ENCODE data around the gene PTPN3. TPM values are rescaled to one million over a fixed set of nuclear protein-coding genes. Genes with fewer than 3 reads are reported as not detected.

The PTPN3 gene
- polyA plus RNA-seq, 2 of the 4 experiments (the other 2 are of a cell fraction) = 8.9 to 20.3 TPM

DNA sequence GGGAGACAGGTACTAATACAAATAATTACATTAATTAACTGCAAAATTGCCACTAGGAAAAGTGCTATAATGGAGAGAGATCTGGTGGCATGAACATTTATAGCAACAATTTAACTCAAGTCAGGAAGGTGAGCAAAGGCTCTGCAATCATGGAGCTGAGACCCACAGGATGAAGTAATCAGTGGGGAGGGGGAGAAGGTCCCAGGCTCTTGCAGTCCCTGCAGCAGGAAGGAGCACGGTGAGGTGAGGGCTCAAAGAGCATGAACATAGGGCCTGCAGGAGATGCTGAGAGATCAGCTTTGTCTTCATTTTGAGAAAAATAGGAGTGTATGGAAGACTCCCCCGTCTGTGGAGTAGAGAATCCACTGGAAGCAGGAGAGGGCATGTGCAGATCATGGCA, 6.5 kb downstream of the PTPN3 start:
- WGBS (ENCODE audit: missing lambda C conversion rate) = 84% methylated on average over 2 of the region's 2 CpGs
- FAIRE-seq (no peak), ATAC-seq (no peak), DNase-seq (ENCODE audit: low read depth in 1 of 2, low spot score in 1 of 2) (no peak)
- POLR2A ChIA-PET = no interaction called here
- no peak for TF ChIP-seq ZSCAN20 (CRISPR knock-in tag; IDR thresholded peaks at IDR 0.05)
- TF ChIP-seq, protein P1, sequence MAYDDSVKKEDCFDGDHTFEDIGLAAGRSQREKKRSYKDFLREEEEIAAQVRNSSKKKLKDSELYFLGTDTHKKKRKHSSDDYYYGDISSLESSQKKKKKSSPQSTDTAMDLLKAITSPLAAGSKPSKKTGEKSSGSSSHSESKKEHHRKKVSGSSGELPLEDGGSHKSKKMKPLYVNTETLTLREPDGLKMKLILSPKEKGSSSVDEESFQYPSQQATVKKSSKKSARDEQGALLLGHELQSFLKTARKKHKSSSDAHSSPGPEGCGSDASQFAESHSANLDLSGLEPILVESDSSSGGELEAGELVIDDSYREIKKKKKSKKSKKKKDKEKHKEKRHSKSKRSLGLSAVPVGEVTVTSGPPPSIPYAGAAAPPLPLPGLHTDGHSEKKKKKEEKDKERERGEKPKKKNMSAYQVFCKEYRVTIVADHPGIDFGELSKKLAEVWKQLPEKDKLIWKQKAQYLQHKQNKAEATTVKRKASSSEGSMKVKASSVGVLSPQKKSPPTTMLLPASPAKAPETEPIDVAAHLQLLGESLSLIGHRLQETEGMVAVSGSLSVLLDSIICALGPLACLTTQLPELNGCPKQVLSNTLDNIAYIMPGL (CRISPR knock-in tag; IDR thresholded peaks at IDR 0.05; ENCODE audit: borderline replicate concordance) = no peak
- TF ChIP-seq, protein P2, sequence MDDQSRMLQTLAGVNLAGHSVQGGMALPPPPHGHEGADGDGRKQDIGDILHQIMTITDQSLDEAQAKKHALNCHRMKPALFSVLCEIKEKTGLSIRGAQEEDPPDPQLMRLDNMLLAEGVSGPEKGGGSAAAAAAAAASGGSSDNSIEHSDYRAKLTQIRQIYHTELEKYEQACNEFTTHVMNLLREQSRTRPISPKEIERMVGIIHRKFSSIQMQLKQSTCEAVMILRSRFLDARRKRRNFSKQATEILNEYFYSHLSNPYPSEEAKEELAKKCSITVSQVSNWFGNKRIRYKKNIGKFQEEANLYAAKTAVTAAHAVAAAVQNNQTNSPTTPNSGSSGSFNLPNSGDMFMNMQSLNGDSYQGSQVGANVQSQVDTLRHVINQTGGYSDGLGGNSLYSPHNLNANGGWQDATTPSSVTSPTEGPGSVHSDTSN (IDR thresholded peaks at IDR 0.05) = no peak
- TF ChIP-seq EHMT2 (IDR thresholded peaks at IDR 0.05; ENCODE audit: low read depth) = no peak
- no peak for TF ChIP-seq CHD2 (IDR thresholded peaks at IDR 0.05; ENCODE audit: low read length, partially characterized antibody)
- TF ChIP-seq TP53 (CRISPR knock-in tag; IDR thresholded peaks at IDR 0.05) = no peak
- no peak for TF ChIP-seq EP300 (IDR thresholded peaks at IDR 0.05)
- no peak for TF ChIP-seq ESRRA (IDR thresholded peaks at IDR 0.05; ENCODE audit: borderline replicate concordance, low read length)
- TF ChIP-seq MAZ (IDR thresholded peaks at IDR 0.05; ENCODE audit: borderline replicate concordance, low read depth, low read length) = no peak
- no peak for TF ChIP-seq EHF (CRISPR knock-in tag; IDR thresholded peaks at IDR 0.05)
- TF ChIP-seq, protein P3, sequence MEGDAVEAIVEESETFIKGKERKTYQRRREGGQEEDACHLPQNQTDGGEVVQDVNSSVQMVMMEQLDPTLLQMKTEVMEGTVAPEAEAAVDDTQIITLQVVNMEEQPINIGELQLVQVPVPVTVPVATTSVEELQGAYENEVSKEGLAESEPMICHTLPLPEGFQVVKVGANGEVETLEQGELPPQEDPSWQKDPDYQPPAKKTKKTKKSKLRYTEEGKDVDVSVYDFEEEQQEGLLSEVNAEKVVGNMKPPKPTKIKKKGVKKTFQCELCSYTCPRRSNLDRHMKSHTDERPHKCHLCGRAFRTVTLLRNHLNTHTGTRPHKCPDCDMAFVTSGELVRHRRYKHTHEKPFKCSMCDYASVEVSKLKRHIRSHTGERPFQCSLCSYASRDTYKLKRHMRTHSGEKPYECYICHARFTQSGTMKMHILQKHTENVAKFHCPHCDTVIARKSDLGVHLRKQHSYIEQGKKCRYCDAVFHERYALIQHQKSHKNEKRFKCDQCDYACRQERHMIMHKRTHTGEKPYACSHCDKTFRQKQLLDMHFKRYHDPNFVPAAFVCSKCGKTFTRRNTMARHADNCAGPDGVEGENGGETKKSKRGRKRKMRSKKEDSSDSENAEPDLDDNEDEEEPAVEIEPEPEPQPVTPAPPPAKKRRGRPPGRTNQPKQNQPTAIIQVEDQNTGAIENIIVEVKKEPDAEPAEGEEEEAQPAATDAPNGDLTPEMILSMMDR (IDR thresholded peaks at IDR 0.05) = no peak
- no peak for TF ChIP-seq TFCP2L1 (CRISPR knock-in tag; IDR thresholded peaks at IDR 0.05)
- H3K4me1 ChIP-seq = peaks cover 18% of the 10 kb centered on the region
- H3K9me3 ChIP-seq = no peaks in the 10 kb centered on the region
- H3K27ac ChIP-seq = no peak overlapping the region
- H3K4me3 ChIP-seq = no peak overlapping the region
- CTCF ChIA-PET = interaction anchor here (0.9 to 1.4 kb wide), 5 partner anchors 15 to 82 kb away, joined by 3 to 9 read pairs (median 4); no protein-coding TSS in a partner anchor
- no peak overlapping the region for H3K4me2 ChIP-seq

DNA sequence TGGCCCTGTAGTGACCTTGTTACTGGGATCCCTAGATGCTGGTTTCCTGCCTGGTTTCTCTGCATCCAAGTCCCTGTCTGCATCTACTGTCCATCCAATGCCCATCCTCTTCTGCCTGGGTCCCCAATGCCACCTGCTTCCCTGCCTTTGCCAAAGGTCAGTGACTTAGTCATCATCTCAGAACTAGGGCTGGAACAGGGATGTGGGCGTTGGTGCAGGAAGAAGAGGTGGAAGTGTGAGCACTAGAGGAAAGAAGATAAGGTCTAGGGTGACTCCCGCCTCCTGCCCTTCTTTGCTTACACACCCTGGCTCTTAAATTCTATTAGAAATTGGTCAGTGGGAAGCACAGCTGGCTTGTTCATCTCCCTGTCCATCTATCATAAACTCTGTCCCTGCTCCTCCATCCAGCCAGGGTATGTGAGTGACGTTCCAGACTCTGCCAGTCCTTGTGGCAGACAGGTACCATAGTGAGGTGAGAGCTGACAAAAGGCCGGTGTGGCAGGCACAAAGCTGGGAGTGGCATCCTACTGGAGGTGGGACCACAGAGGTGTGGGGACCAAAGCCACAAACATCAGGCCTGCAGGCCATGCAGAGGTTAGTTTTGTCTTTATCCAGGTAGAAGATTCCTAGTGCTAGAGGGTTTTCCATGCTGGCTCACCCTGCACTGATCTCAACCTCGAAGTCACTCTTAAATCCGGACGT, 9.2 kb downstream of the PTPN3 start:
- no peak for FAIRE-seq
- CTCF ChIA-PET = interaction anchor here (0.8 to 1.0 kb wide), 2 partner anchors 10 to 31 kb away, joined by 3 to 4 read pairs; partner anchors contain the start of gene PTPN3
- no peak for TF ChIP-seq ZC3H11A (IDR thresholded peaks at IDR 0.05)
- no peak for TF ChIP-seq HEYL (CRISPR knock-in tag; IDR thresholded peaks at IDR 0.05)
- no peak for TF ChIP-seq CEBPB (IDR thresholded peaks at IDR 0.05)
- TF ChIP-seq RFX5 (IDR thresholded peaks at IDR 0.05) = no peak
- TF ChIP-seq, protein P4, sequence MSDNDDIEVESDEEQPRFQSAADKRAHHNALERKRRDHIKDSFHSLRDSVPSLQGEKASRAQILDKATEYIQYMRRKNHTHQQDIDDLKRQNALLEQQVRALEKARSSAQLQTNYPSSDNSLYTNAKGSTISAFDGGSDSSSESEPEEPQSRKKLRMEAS (IDR thresholded peaks at IDR 0.05) = no peak
- TF ChIP-seq NFE2L2 (conservative IDR thresholded peaks at IDR 0.05; ENCODE audit: low read length) = no peak
- no peak for TF ChIP-seq KDM1A (IDR thresholded peaks at IDR 0.05; ENCODE audit: low read depth)
- TF ChIP-seq SMC3 (IDR thresholded peaks at IDR 0.05) = no peak
- TF ChIP-seq PHF8 (IDR thresholded peaks at IDR 0.05; ENCODE audit: borderline replicate concordance, low read depth) = no peak
- TF ChIP-seq RAD21 (conservative IDR thresholded peaks at IDR 0.05 in 1 of 2, IDR thresholded peaks at IDR 0.05 in 1 of 2) = no peak
- TF ChIP-seq, protein P5, sequence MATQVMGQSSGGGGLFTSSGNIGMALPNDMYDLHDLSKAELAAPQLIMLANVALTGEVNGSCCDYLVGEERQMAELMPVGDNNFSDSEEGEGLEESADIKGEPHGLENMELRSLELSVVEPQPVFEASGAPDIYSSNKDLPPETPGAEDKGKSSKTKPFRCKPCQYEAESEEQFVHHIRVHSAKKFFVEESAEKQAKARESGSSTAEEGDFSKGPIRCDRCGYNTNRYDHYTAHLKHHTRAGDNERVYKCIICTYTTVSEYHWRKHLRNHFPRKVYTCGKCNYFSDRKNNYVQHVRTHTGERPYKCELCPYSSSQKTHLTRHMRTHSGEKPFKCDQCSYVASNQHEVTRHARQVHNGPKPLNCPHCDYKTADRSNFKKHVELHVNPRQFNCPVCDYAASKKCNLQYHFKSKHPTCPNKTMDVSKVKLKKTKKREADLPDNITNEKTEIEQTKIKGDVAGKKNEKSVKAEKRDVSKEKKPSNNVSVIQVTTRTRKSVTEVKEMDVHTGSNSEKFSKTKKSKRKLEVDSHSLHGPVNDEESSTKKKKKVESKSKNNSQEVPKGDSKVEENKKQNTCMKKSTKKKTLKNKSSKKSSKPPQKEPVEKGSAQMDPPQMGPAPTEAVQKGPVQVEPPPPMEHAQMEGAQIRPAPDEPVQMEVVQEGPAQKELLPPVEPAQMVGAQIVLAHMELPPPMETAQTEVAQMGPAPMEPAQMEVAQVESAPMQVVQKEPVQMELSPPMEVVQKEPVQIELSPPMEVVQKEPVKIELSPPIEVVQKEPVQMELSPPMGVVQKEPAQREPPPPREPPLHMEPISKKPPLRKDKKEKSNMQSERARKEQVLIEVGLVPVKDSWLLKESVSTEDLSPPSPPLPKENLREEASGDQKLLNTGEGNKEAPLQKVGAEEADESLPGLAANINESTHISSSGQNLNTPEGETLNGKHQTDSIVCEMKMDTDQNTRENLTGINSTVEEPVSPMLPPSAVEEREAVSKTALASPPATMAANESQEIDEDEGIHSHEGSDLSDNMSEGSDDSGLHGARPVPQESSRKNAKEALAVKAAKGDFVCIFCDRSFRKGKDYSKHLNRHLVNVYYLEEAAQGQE (IDR thresholded peaks at IDR 0.05) = no peak
- TF ChIP-seq, protein P1 (CRISPR knock-in tag; IDR thresholded peaks at IDR 0.05; ENCODE audit: borderline replicate concordance) = no peak
- no peak for TF ChIP-seq HOXA7 (CRISPR knock-in tag; IDR thresholded peaks at IDR 0.05)

More for the DNA sequence above, 9.2 kb downstream of the PTPN3 start:
- POLR2A ChIA-PET = interaction anchor here (1.1 kb wide), 1 partner anchor 8 kb away, joined by 3 read pairs; no protein-coding TSS in a partner anchor
- ATAC-seq = peak in 1 of 2 experiments; percentile 41; a peak in 3 of 6 replicates
- no peaks in the 10 kb centered on the region for H3K9me3 ChIP-seq
- DNase-seq (ENCODE audit: low read depth in 1 of 2, low spot score in 1 of 2) = no peak
- 0 out of 3 replicates have a peak overlapping the region, but pooled peaks have one; percentile 38 for H3K4me2 ChIP-seq
- no peak overlapping the region for H3K27ac ChIP-seq
- H3K4me1 ChIP-seq = peaks cover 13% of the 10 kb centered on the region
- no peak overlapping the region for H3K4me3 ChIP-seq
- 63% methylated on average over 7 of the region's 7 CpGs for WGBS (ENCODE audit: missing lambda C conversion rate)
